ENCODE data around the gene KCNRG.

GRCh38 chr13:50055454-50055853 is 40.2 kb downstream of the KCNRG start:
- TF ChIP-seq CTCF (IDR thresholded peaks at IDR 0.05; ENCODE audit: low read depth, low read length, poor library complexity, severe bottlenecking): no peak
- no peak for TF ChIP-seq EZH2phosphoT487 (IDR thresholded peaks at IDR 0.05; ENCODE audit: borderline replicate concordance, low read length)
